Hepatocyte (in vitro differentiated cells): ENCODE measurements around the gene CACNA1B.

Experiments
- CTCF ChIP-seq: fragments of 200-600 bp; sonication (generic); IDR thresholded peaks from 2 replicates; pipeline ENCODE4 v1.5.1; 2016; ENCODE audit warnings: antibody characterized with exemption, mild to moderate bottlenecking; ENCODE audit not compliant: poor library complexity
- EZH2 ChIP-seq: fragments of 200-600 bp; sonication (generic); IDR thresholded peaks from 2 replicates; pipeline ENCODE4 v1.6.1; 2016; ENCODE audit warnings: antibody characterized with exemption, mild to moderate bottlenecking, borderline replicate concordance
- EZH2phosphoT487 ChIP-seq: fragments of 200-600 bp; sonication (generic); IDR thresholded peaks from one replicate; pipeline ENCODE4 v1.6.1; 2018; ENCODE audit warnings: antibody characterized with exemption, mild to moderate bottlenecking, low read depth, moderate library complexity; ENCODE audit not compliant: unreplicated experiment, severe bottlenecking

- TF ChIP-seq CTCF (no peak), EZH2 (no peak), EZH2phosphoT487 (no peak)
These were observed 107.1 kb downstream of the CACNA1B start for GRCh38 chr9:137984520-137985257.
